Activated CD4-positive, alpha-beta T cell treated with anti-CD3 and anti-CD28 coated beads, Interleukin-2, amount 10 ng/mL, durations not matched to agents 7 days and 5 days (primary cell): ENCODE measurements around the gene DENND1A. TPM values are rescaled to one million over a fixed set of nuclear protein-coding genes. Genes with fewer than 3 reads are reported as not detected.

Experiments
- microRNA-seq: library from miRNA; unstranded; fragments of <30 nt; microRNA quantifications from one replicate; pipeline ENCODE4 v1.2.0, GENCODE V29; 2021; ENCODE audit warnings: borderline microRNAs expressed, borderline replicate concordance
- total RNA-seq, 2 experiments: library from RNA; stranded (reverse); gene quantifications; one replicate each; pipeline ENCODE4 v1.2.3, GENCODE V29; 2021

DENND1A gene
- total RNA-seq, 2 experiments from 2014 or later, result 15.5 to 21.2 TPM

Small RNAs within 50 kb of the gene (microRNA-seq; reads per million reads assigned to microRNA genes)
- gene MIR601 (not detected), gene MIR7150 (not detected)

Other genes with a start within 250 kb of the DENND1A start
- not detected for gene LHX2, start 81.6 kb upstream of the DENND1A start, total RNA-seq